ENCODE results near the gene CNPPD1. TPM values are rescaled to one million over a fixed set of nuclear protein-coding genes. Genes with fewer than 3 reads are reported as not detected.

Gene CNPPD1
- total RNA-seq, 1 experiment from 2014 or later = 33.9 TPM

DNA sequence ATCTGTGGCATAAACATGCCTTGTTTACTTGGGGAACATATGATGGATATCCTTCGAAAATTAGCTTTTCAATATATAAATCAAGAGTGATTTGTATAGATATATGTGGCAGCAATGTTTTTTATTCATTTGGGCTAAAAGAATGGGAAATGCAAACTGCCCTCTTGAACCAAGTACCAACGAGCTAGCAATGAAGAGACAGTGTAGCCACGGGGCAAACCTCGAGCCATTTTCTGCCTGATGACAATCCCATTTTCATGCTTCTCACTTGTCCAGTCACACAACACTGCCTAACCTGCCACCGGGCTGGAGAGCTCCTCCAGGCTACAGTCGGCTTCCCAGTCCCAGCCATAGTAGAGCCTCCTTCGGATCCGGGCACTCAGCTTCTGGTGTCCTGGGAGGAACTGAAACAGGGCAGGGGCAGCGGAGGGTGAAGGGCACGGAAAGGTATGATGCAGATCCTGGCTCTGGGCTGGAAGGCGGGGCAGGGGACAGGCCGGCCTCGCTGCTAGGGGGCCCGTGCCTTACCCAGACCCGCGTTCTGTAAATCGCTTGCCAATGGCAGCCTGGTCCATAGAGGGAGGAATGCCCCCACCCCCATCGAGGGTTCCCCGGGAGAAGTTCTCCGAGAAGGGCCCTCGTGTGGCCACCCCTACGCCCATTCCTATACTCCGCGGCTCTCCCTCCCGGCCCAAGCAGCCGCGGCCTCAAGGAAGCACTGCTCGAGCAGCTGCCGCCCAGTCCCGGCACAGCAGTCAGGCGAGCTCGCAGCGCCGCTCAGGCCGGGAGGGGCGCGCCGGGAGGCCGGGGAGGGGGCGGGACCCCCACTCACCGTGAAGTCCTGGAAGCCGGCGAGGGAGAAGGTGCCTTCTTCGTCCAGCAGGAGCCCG lies 552 bp downstream of the CNPPD1 start:
- Mint-ChIP-seq H3K4me1 (ENCODE audit: insufficient read depth, unreplicated experiment) (peaks cover 7% of the 10 kb centered on the region), H3K27me3 (ENCODE audit: insufficient read depth, unreplicated experiment) (no peaks in the 10 kb centered on the region), H3K27ac (ENCODE audit: low read depth, unreplicated experiment) (peak overlapping the region; percentile 35), H3K36me3 (ENCODE audit: insufficient read depth, unreplicated experiment) (peaks cover 45% of the 10 kb centered on the region), H3K9me3 (ENCODE audit: unreplicated experiment) (no peaks in the 10 kb centered on the region), H3K4me3 (ENCODE audit: unreplicated experiment) (peak overlapping the region; percentile 82)
- no peak for TF ChIP-seq CTCF (IDR thresholded peaks at IDR 0.05; ENCODE audit: unreplicated experiment)
- BruUV-seq (replicated peaks) = TSS peak; percentile 7
- CTCF ChIA-PET = interaction anchor here (0.7 to 9.3 kb wide), 17 partner anchors 13 to 202 kb away, joined by 3 to 82 read pairs (median 4); partner anchors contain the start of genes ANKZF1, ATG9A, DNAJB2 and NHEJ1
- DNase-seq (ENCODE audit: unreplicated experiment) = peak; percentile 39
- intact Hi-C loops (cut with micrococcal nuclease) = loop anchor here (1.0 to 5.0 kb wide), 3 partner anchors 16 to 101 kb away; partner anchors contain the start of genes DNAJB2, NHEJ1, TUBA4A and TUBA4B
- POLR2A ChIA-PET = interaction anchor here (0.5 to 3.4 kb wide), 41 partner anchors 9 to 430 kb away, joined by 3 to 93 read pairs (median 5); partner anchors contain the start of genes ABCB6, ANKZF1, ATG9A and CHPF

- Mint-ChIP-seq H3K27ac (ENCODE audit: low read depth, unreplicated experiment) (peak overlapping the region; percentile 35), H3K4me1 (ENCODE audit: insufficient read depth, unreplicated experiment) (peaks cover 8% of the 10 kb centered on the region), H3K27me3 (ENCODE audit: insufficient read depth, unreplicated experiment) (no peaks in the 10 kb centered on the region), H3K36me3 (ENCODE audit: insufficient read depth, unreplicated experiment) (peaks cover 41% of the 10 kb centered on the region), H3K9me3 (ENCODE audit: unreplicated experiment) (no peaks in the 10 kb centered on the region), H3K4me3 (ENCODE audit: unreplicated experiment) (peak overlapping the region; percentile 82)
- intact Hi-C loops (cut with micrococcal nuclease) = loop anchor here (5.0 kb wide), 1 partner anchor 102 kb away; the partner anchor contains the start of gene DNAJB2
- DNase-seq (ENCODE audit: unreplicated experiment) = no peak
- CTCF ChIA-PET = interaction anchor here (0.7 to 9.3 kb wide), 13 partner anchors 12 to 165 kb away, joined by 3 to 82 read pairs (median 6); partner anchors contain the start of genes ANKZF1, ATG9A, DNAJB2 and NHEJ1
- no peak for TF ChIP-seq CTCF (IDR thresholded peaks at IDR 0.05; ENCODE audit: unreplicated experiment)
- POLR2A ChIA-PET = interaction anchor here (0.5 to 3.4 kb wide), 19 partner anchors 9 to 341 kb away, joined by 3 to 93 read pairs (median 11); partner anchors contain the start of genes ABCB6, ANKZF1, ATG9A and DNAJB2
- BruUV-seq (replicated peaks) = no TSS peak
These were observed 1.2 kb downstream of the CNPPD1 start for GRCh38 chr2:219175486-219175885.

DNA sequence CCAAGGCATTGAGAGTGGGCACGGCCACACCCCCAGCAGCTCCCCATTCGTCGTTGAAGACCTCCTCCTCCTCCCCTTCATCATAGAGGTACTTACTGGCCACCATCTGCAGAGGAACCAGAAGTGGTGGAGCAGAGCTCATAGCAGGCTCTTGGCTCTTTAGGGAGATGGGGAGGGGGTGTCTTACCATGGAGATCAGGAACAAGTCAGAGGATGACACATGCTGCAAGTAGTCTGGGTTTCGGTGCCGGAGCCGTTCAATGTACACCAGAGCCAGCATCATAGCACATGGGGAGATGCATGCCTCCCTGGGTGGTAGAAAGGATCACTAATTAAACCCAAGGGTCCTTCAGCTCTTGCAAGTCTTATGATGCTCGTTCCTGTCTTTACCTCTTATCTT lies 1.9 kb downstream of the CNPPD1 start:
- no peak overlapping the region for H3K27ac Mint-ChIP-seq (ENCODE audit: low read depth, unreplicated experiment)
- H3K4me1 Mint-ChIP-seq (ENCODE audit: insufficient read depth, unreplicated experiment) = peaks cover 8% of the 10 kb centered on the region
- POLR2A ChIA-PET = interaction anchor here (1.6 to 3.4 kb wide), 5 partner anchors 15 to 112 kb away, joined by 6 to 93 read pairs (median 11); partner anchors contain the start of genes ANKZF1, ATG9A, DNAJB2 and ZFAND2B
- intact Hi-C loops (cut with micrococcal nuclease) = loop anchor here (5.0 kb wide), 1 partner anchor 102 kb away; the partner anchor contains the start of gene DNAJB2
- peaks cover 41% of the 10 kb centered on the region for H3K36me3 Mint-ChIP-seq (ENCODE audit: insufficient read depth, unreplicated experiment)
- no peaks in the 10 kb centered on the region for H3K27me3 Mint-ChIP-seq (ENCODE audit: insufficient read depth, unreplicated experiment)
- BruUV-seq (replicated peaks) = no TSS peak
- TF ChIP-seq CTCF (IDR thresholded peaks at IDR 0.05; ENCODE audit: unreplicated experiment) = no peak
- no peaks in the 10 kb centered on the region for H3K9me3 Mint-ChIP-seq (ENCODE audit: unreplicated experiment)
- no peak for DNase-seq (ENCODE audit: unreplicated experiment)
- CTCF ChIA-PET = interaction anchor here (0.9 to 9.3 kb wide), 11 partner anchors 9 to 164 kb away, joined by 3 to 82 read pairs (median 7); partner anchors contain the start of gene NHEJ1
- no peak overlapping the region for H3K4me3 Mint-ChIP-seq (ENCODE audit: unreplicated experiment)

- Mint-ChIP-seq H3K9me3 (ENCODE audit: unreplicated experiment) (no peaks in the 10 kb centered on the region), H3K4me1 (ENCODE audit: insufficient read depth, unreplicated experiment) (peaks cover 8% of the 10 kb centered on the region), H3K27ac (ENCODE audit: low read depth, unreplicated experiment) (peak overlapping the region; percentile 28), H3K36me3 (ENCODE audit: insufficient read depth, unreplicated experiment) (peaks cover 41% of the 10 kb centered on the region), H3K27me3 (ENCODE audit: insufficient read depth, unreplicated experiment) (no peaks in the 10 kb centered on the region), H3K4me3 (ENCODE audit: unreplicated experiment) (no peak overlapping the region)
- ChIA-PET CTCF (interaction anchor here (0.6 to 9.3 kb wide), 14 partner anchors 8 to 350 kb away, joined by 3 to 82 read pairs (median 4); partner anchors contain the start of gene NHEJ1), POLR2A (interaction anchor here (0.9 to 2.0 kb wide), 4 partner anchors 14 to 121 kb away, joined by 3 to 9 read pairs (median 6); partner anchors contain the start of gene ZFAND2B)
- BruUV-seq (replicated peaks) = no TSS peak
- intact Hi-C loops (cut with micrococcal nuclease) = no loop called here
- no peak for DNase-seq (ENCODE audit: unreplicated experiment)
- TF ChIP-seq CTCF (IDR thresholded peaks at IDR 0.05; ENCODE audit: unreplicated experiment) = no peak
These were observed 2.6 kb downstream of the CNPPD1 start for GRCh38 chr2:219174146-219174545.

Measured in MCF 10A (cell line).